Pericardium fibroblast (primary cell): Measurements from ENCODE around the gene TMEM121. TPM values are rescaled to one million over a fixed set of nuclear protein-coding genes. Genes with fewer than 3 reads are reported as not detected.

ENCODE experiments used
- total RNA-seq: library from RNA; depleted of rRNA; stranded (reverse); fragments of >200 nt; gene quantifications from 2 replicates; pipeline ENCODE4 v1.2.3, GENCODE V29; 2015

Gene TMEM121
- total RNA-seq, result 8.2 and 11.5 TPM in 2 replicates

DNA sequence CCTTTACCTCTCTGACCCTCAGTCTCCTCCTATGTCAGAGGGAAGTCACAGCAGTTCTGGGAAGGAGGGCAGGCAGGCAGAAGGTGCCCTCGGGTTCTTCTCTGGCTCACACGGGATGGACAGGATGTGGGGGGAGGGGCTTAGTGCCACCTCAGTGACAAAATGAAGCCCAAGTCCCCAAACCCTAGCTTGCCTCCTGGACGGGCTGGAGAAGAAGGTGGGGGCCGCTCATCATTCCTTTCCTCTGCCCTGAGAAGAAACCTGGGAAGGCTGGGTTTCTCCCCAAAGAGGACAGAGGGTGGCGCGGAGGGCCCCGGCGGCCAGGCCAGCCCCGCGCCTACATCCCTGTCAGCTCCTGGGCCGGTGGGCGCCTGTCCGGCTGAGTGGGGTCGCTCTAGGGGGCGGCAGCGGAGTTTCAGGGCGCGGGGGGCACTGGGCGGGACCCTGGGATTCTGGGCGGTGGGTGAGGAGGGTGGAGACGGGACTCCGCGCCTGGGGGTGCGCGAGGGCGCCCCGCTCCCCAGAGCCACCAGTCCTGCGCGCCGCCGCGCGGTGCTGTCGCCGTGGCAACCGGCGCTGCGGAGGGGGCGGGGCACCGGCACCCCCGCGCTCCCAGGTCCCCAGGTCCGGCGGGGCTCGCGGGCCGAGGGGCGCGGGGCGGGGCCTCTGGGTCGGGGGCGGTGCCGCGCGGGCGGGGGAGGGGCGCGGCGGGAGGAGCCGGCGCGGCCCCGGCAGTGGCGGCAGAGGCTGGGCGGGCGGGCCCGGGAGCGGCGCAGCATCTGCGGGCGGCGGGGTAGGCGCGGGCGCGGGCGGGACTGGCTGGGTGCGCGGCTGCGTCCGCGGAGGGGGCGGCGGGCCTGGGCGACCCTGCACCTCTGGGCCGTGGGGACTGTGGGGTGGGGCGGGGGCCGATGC lies at the start of gene TMEM121:
Gene TMEM121 (plus strand): TSS at position 723 of the 915 bp plus-strand sequence. CDS start 2,252 bp downstream, outside the sequence.

GRCh38 chr14:105486163-105486973 lies 40.0 kb upstream of the TMEM121 start, which contains the start of gene CRIP1:
Gene CRIP1 (plus strand): TSS chr14:105486886. CDS start chr14:105487260, 374 bp downstream.

DNA sequence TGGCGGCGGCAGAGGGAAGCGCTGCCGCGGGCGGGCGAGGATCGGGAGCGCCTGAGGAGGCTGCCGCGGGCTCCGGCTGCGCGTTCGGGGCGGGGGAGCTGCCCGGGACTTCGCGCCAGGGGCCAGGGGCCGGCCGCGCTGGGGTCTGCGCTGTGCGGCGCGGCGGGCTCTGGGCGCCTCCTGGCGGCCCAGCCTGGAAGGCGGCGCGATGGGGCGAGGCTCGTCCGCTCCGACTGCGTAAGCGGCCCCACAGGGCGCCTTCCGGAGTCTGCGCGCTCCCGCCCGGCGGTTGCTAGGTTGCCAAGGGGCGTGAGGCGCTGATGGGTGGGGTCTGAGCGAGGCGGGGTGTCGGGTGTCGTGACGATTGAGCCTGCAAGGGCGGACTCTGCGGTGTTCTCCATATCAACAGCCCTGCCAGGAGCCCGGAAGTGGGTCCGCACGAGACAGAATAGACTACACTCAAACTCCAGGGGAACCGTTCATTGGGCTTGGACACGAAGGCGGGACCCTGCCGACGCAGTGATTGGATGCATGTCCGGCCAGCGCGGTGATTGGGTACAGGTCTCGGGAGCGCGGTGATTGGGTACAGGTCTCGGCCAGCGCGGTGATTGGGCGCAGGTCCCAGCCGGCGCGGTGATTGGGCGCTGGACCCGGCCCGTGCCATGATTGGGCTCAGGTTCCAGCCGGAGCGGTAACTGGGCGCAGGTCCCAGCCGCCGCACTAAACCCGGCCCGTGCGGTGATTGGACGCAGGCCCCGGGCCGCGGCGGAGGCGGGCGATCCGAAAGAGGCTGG lies 35.6 kb upstream of the TMEM121 start, which contains the start of gene TEDC1:
Gene TEDC1 (plus strand): TSS at position 675 of the 794 bp plus-strand sequence. CDS start 130 bp downstream, outside the sequence.

Other genes with a start within 250 kb of the TMEM121 start
- gene BRF1, start 225.6 kb upstream of the TMEM121 start, total RNA-seq, result 25.3 and 34.3 TPM in 2 replicates
- gene PACS2, start 211.8 kb upstream of the TMEM121 start, total RNA-seq, result 46.3 and 56.9 TPM in 2 replicates
- gene TEX22, start 128.0 kb upstream of the TMEM121 start, total RNA-seq, result 0.43 and 0.82 TPM in 2 replicates
- 43.3 and 74.5 TPM in 2 replicates for gene MTA1, start 106.8 kb upstream of the TMEM121 start, total RNA-seq
- 60.6 and 177 TPM in 2 replicates for gene CRIP2, start 51.8 kb upstream of the TMEM121 start, total RNA-seq
- 2.2 and 7.5 TPM in 2 replicates for gene CRIP1, start 39.7 kb upstream of the TMEM121 start, total RNA-seq
- 3.6 and 6.0 TPM in 2 replicates for gene TEDC1, start 35.3 kb upstream of the TMEM121 start, total RNA-seq